Keratinocyte (primary cell): ENCODE data around the gene MYT1.

Experiments
- EZH2 ChIP-seq: IDR thresholded peaks from one replicate; pipeline ENCODE4 v1.6.1; 2012; ENCODE audit warnings: inconsistent platforms, mild to moderate bottlenecking, low read length, moderate library complexity
- TF ChIP-seq, protein P1 (sequence below), 3 experiments: IDR thresholded peaks in 1 of 3; conservative IDR thresholded peaks in 1 of 3; optimal IDR thresholded peaks in 1 of 3; 2 replicates in 2 of 3; 3 replicates in 1 of 3; pipeline versions ENCODE3 to v1.5.1; 2011; ENCODE audit warnings: low read length in 3 of 3, mild to moderate bottlenecking in 3 of 3, moderate library complexity in 2 of 3, control low read depth in 1 of 3, inconsistent platforms in 1 of 3; ENCODE audit not compliant: insufficient read depth in 2 of 3; ENCODE audit errors: extremely low read depth in 1 of 3

DNA sequence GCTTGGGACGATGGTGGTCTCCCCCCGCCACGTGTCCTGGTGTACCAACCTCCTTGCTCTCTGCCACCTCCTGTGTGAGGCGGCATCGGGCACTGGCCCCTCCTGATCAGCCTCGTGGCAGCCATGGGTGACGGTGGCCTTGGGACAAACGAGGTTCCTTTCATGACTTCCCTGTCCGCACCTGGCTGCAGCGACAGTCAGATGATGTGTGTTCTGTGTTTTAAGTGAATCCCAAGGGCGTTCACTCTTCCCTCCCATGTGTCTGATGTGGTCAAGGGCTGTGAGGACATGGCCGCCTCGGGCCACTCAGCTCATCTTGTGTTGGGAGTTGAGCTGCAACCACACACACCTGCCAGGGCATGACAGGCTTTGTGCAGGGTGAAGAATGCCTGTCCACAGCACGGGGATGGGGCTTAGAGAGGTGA is 60.9 kb downstream of the MYT1 start:
- TF ChIP-seq, protein P1, sequence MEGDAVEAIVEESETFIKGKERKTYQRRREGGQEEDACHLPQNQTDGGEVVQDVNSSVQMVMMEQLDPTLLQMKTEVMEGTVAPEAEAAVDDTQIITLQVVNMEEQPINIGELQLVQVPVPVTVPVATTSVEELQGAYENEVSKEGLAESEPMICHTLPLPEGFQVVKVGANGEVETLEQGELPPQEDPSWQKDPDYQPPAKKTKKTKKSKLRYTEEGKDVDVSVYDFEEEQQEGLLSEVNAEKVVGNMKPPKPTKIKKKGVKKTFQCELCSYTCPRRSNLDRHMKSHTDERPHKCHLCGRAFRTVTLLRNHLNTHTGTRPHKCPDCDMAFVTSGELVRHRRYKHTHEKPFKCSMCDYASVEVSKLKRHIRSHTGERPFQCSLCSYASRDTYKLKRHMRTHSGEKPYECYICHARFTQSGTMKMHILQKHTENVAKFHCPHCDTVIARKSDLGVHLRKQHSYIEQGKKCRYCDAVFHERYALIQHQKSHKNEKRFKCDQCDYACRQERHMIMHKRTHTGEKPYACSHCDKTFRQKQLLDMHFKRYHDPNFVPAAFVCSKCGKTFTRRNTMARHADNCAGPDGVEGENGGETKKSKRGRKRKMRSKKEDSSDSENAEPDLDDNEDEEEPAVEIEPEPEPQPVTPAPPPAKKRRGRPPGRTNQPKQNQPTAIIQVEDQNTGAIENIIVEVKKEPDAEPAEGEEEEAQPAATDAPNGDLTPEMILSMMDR (optimal IDR thresholded peaks at IDR 0.05 in 1 of 3, IDR thresholded peaks at IDR 0.05 in 1 of 3, conservative IDR thresholded peaks at IDR 0.05 in 1 of 3; ENCODE audit: extremely low read depth in 1 of 3, insufficient read depth in 2 of 3, low read length in 3 of 3), result no peak
- no peak for TF ChIP-seq EZH2
